HepG2 (cell line): ENCODE results near the gene RAB22A. TPM values are rescaled to one million over a fixed set of nuclear protein-coding genes. Genes with fewer than 3 reads are reported as not detected.
A peak's percentile ranks its signal among the peaks of the same experiment; 100 is the strongest.

Experiments used
- ARID2 ChIP-seq: sonication (generic); formaldehyde crosslinking; IDR thresholded peaks from 2 replicates; pipeline ENCODE4 v1.8.1; 2022; ENCODE audit warnings: mild to moderate bottlenecking, missing genetic modification reagents, borderline replicate concordance
- FOXM1 ChIP-seq: sonication (generic); formaldehyde crosslinking; IDR thresholded peaks from 2 replicates; pipeline ENCODE4 v1.5.0; 2020; ENCODE audit warnings: missing genetic modification reagents
- KDM3A ChIP-seq: IDR thresholded peaks from 2 replicates; pipeline ENCODE4 v1.6.1; 2018; ENCODE audit warnings: low read depth, missing compliant biosample characterization
- RCOR2 ChIP-seq: IDR thresholded peaks from 2 replicates; pipeline ENCODE4 v1.6.1; 2016; ENCODE audit warnings: missing biosample characterization, missing genetic modification reagents
- SOX6 ChIP-seq, 2 experiments: fragments of 450-650 bp in 1 of 2; sonication (generic) in 1 of 2; formaldehyde crosslinking in 1 of 2; IDR thresholded peaks; 2 replicates each; pipeline versions ENCODE4 v1.4.0 to v1.6.1; 2017 to 2020; ENCODE audit warnings: antibody characterized with exemption in 1 of 2, mild to moderate bottlenecking in 1 of 2, missing genetic modification reagents in 1 of 2
- SP2 ChIP-seq: sonication (generic); formaldehyde crosslinking; IDR thresholded peaks from 2 replicates; pipeline ENCODE4 v1.5.1; 2020; ENCODE audit warnings: mild to moderate bottlenecking, missing genetic modification reagents
- SP4 ChIP-seq: sonication (generic); formaldehyde crosslinking; IDR thresholded peaks from 2 replicates; pipeline ENCODE4 v1.8.1; 2023; ENCODE audit warnings: mild to moderate bottlenecking, missing genetic modification reagents
- ZNF274 ChIP-seq: sonication (generic); formaldehyde crosslinking; IDR thresholded peaks from 2 replicates; pipeline ENCODE4 v1.5.1; 2020; ENCODE audit warnings: mild to moderate bottlenecking, missing genetic modification reagents
- ZNF577 ChIP-seq: sonication (generic); formaldehyde crosslinking; IDR thresholded peaks from 2 replicates; pipeline ENCODE4 v1.4.0; 2020; ENCODE audit warnings: mild to moderate bottlenecking, low read depth, missing genetic modification reagents, borderline replicate concordance
- polyA plus RNA-seq, 8 experiments: library from polyadenylated mRNA; depleted of rRNA in 3 of 8; stranded (reverse) in 7 of 8; unstranded in 1 of 8; fragments of >200 nt; fragmentation: Illumina TruSeq in 4 of 8; extraction: Trizol in 4 of 8; gene quantifications; 2 replicates each; pipeline versions ENCODE4 v1.2.1 to v1.2.3, GENCODE V29; 2011 to 2016; ENCODE audit warnings: low read depth in 4 of 8, missing spikeins in 1 of 8, mixed read lengths in 1 of 8; ENCODE audit not compliant: insufficient read depth in 1 of 8
- total RNA-seq, 5 experiments: library from RNA; depleted of rRNA; stranded (reverse); fragments of >200 nt; fragmentation: Illumina TruSeq; extraction: Trizol; gene quantifications; 2 replicates each; pipeline ENCODE4 v1.2.3, GENCODE V29; 2016; ENCODE audit warnings: low read depth in 1 of 5
- TF ChIP-seq, protein P1 (sequence below): sonication (generic); formaldehyde crosslinking; IDR thresholded peaks from 2 replicates; pipeline ENCODE4 v1.4.0; 2020; ENCODE audit warnings: missing genetic modification reagents
- TF ChIP-seq, protein P2 (sequence below): sonication (generic); formaldehyde crosslinking; IDR thresholded peaks from 2 replicates; pipeline ENCODE4 v1.5.0; 2020; ENCODE audit warnings: mild to moderate bottlenecking, missing genetic modification reagents
- TF ChIP-seq, protein P3 (sequence below): IDR thresholded peaks from 2 replicates; pipeline ENCODE4 v1.6.1; 2016; ENCODE audit warnings: missing compliant biosample characterization, missing genetic modification reagents, borderline replicate concordance
- TF ChIP-seq, protein P4 (sequence below): IDR thresholded peaks from 2 replicates; pipeline ENCODE4 v1.6.1; 2016; ENCODE audit warnings: low read depth, borderline replicate concordance
- TF ChIP-seq, protein P5 (sequence below): sonication (generic); formaldehyde crosslinking; IDR thresholded peaks from 2 replicates; pipeline ENCODE4 v1.5.1; 2020; ENCODE audit warnings: missing genetic modification reagents, mild to moderate bottlenecking, borderline replicate concordance
- TF ChIP-seq, protein P6 (sequence below): sonication (generic); formaldehyde crosslinking; IDR thresholded peaks from 2 replicates; pipeline ENCODE4 v1.9.0; 2021; ENCODE audit warnings: missing genetic modification reagents, mild to moderate bottlenecking, borderline replicate concordance
- TF ChIP-seq, protein P7 (sequence below): IDR thresholded peaks from 2 replicates; pipeline ENCODE4 v1.6.1; 2012; ENCODE audit warnings: low read length, improper control_type of control experiment

Gene RAB22A
- total and polyA plus RNA-seq, 2 of the 13 experiments (the other 11 are each of a cell fraction or from before 2014, with no cell fraction given): 10.7 to 11.2 TPM

DNA sequence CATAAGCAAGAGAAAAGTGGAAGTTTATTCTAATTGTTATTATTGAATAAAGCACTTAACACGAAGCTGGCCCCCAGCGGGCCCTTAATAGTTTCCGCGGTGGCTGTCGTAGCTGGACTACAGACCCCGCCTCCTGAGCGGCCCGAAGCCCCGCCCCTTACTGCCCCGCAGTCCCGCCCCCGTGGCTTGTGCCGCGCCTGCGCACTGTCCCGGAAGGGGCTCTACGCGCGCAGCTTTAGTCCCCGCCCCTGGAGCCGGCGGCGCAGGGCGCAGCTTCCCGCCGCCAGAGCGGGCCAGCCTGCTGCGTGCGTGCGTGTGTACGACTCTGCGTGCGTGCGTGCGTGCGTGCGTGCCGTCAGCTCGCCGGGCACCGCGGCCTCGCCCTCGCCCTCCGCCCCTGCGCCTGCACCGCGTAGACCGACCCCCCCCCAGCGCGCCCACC lies 79.4 kb downstream of the RAB22A start, which contains the start of gene VAPB (continued):
- TF ChIP-seq, protein P1, sequence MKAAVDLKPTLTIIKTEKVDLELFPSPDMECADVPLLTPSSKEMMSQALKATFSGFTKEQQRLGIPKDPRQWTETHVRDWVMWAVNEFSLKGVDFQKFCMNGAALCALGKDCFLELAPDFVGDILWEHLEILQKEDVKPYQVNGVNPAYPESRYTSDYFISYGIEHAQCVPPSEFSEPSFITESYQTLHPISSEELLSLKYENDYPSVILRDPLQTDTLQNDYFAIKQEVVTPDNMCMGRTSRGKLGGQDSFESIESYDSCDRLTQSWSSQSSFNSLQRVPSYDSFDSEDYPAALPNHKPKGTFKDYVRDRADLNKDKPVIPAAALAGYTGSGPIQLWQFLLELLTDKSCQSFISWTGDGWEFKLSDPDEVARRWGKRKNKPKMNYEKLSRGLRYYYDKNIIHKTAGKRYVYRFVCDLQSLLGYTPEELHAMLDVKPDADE (CRISPR knock-in tag): 0 out of 2 replicates have a peak, but pooled peaks have one; percentile 49
- peak; percentile 75 for TF ChIP-seq SP2 (CRISPR knock-in tag)
- TF ChIP-seq, protein P2, sequence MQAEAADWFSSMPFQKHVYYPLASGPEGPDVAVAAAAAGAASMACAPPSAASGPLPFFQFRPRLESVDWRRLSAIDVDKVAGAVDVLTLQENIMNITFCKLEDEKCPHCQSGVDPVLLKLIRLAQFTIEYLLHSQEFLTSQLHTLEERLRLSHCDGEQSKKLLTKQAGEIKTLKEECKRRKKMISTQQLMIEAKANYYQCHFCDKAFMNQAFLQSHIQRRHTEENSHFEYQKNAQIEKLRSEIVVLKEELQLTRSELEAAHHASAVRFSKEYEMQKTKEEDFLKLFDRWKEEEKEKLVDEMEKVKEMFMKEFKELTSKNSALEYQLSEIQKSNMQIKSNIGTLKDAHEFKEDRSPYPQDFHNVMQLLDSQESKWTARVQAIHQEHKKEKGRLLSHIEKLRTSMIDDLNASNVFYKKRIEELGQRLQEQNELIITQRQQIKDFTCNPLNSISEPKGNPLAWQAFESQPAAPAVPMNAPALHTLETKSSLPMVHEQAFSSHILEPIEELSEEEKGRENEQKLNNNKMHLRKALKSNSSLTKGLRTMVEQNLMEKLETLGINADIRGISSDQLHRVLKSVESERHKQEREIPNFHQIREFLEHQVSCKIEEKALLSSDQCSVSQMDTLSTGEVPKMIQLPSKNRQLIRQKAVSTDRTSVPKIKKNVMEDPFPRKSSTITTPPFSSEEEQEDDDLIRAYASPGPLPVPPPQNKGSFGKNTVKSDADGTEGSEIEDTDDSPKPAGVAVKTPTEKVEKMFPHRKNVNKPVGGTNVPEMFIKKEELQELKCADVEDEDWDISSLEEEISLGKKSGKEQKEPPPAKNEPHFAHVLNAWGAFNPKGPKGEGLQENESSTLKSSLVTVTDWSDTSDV: peak; percentile 11; the same call in 1 of the 2 replicates
- TF ChIP-seq, protein P3, sequence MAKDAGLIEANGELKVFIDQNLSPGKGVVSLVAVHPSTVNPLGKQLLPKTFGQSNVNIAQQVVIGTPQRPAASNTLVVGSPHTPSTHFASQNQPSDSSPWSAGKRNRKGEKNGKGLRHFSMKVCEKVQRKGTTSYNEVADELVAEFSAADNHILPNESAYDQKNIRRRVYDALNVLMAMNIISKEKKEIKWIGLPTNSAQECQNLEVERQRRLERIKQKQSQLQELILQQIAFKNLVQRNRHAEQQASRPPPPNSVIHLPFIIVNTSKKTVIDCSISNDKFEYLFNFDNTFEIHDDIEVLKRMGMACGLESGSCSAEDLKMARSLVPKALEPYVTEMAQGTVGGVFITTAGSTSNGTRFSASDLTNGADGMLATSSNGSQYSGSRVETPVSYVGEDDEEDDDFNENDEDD (CRISPR knock-in tag): peak; percentile 98
- TF ChIP-seq SOX6 (IDR thresholded peaks at IDR 0.05): no peak
- peak; percentile 31 for TF ChIP-seq SOX6 (CRISPR knock-in tag; IDR thresholded peaks at IDR 0.05)
- TF ChIP-seq ZNF274 (CRISPR knock-in tag): peak; percentile 92
- TF ChIP-seq, protein P4, sequence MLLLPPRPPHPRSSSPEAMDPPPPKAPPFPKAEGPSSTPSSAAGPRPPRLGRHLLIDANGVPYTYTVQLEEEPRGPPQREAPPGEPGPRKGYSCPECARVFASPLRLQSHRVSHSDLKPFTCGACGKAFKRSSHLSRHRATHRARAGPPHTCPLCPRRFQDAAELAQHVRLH (CRISPR knock-in tag): peak; percentile 71; the same call in 1 of the 2 replicates
- TF ChIP-seq ZNF577: no peak
- peak; percentile 81 for TF ChIP-seq ARID2 (CRISPR knock-in tag)
- TF ChIP-seq, protein P5, sequence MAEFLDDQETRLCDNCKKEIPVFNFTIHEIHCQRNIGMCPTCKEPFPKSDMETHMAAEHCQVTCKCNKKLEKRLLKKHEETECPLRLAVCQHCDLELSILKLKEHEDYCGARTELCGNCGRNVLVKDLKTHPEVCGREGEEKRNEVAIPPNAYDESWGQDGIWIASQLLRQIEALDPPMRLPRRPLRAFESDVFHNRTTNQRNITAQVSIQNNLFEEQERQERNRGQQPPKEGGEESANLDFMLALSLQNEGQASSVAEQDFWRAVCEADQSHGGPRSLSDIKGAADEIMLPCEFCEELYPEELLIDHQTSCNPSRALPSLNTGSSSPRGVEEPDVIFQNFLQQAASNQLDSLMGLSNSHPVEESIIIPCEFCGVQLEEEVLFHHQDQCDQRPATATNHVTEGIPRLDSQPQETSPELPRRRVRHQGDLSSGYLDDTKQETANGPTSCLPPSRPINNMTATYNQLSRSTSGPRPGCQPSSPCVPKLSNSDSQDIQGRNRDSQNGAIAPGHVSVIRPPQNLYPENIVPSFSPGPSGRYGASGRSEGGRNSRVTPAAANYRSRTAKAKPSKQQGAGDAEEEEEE (CRISPR knock-in tag): no peak
- TF ChIP-seq, protein P6, sequence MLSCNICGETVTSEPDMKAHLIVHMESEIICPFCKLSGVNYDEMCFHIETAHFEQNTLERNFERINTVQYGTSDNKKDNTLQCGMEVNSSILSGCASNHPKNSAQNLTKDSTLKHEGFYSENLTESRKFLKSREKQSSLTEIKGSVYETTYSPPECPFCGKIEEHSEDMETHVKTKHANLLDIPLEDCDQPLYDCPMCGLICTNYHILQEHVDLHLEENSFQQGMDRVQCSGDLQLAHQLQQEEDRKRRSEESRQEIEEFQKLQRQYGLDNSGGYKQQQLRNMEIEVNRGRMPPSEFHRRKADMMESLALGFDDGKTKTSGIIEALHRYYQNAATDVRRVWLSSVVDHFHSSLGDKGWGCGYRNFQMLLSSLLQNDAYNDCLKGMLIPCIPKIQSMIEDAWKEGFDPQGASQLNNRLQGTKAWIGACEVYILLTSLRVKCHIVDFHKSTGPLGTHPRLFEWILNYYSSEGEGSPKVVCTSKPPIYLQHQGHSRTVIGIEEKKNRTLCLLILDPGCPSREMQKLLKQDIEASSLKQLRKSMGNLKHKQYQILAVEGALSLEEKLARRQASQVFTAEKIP (CRISPR knock-in tag): no peak
- peak; percentile 93 for TF ChIP-seq SP4
- no peak for TF ChIP-seq FOXM1
- TF ChIP-seq KDM3A: no peak
- TF ChIP-seq RCOR2 (CRISPR knock-in tag): no peak
- TF ChIP-seq, protein P7, sequence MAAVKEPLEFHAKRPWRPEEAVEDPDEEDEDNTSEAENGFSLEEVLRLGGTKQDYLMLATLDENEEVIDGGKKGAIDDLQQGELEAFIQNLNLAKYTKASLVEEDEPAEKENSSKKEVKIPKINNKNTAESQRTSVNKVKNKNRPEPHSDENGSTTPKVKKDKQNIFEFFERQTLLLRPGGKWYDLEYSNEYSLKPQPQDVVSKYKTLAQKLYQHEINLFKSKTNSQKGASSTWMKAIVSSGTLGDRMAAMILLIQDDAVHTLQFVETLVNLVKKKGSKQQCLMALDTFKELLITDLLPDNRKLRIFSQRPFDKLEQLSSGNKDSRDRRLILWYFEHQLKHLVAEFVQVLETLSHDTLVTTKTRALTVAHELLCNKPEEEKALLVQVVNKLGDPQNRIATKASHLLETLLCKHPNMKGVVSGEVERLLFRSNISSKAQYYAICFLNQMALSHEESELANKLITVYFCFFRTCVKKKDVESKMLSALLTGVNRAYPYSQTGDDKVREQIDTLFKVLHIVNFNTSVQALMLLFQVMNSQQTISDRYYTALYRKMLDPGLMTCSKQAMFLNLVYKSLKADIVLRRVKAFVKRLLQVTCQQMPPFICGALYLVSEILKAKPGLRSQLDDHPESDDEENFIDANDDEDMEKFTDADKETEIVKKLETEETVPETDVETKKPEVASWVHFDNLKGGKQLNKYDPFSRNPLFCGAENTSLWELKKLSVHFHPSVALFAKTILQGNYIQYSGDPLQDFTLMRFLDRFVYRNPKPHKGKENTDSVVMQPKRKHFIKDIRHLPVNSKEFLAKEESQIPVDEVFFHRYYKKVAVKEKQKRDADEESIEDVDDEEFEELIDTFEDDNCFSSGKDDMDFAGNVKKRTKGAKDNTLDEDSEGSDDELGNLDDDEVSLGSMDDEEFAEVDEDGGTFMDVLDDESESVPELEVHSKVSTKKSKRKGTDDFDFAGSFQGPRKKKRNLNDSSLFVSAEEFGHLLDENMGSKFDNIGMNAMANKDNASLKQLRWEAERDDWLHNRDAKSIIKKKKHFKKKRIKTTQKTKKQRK: no peak
